22Rv1 (cell line): ENCODE measurements around the gene NRXN2.

ENCODE experiments used
- CTCF ChIP-seq: fragments of 450-650 bp; IDR thresholded peaks from 2 replicates; pipeline ENCODE4 v1.5.1; 2017; ENCODE audit warnings: mild to moderate bottlenecking
- ZFX ChIP-seq: fragments of 450-650 bp; IDR thresholded peaks from 2 replicates; pipeline ENCODE4 v1.6.1; 2017; ENCODE audit warnings: antibody characterized with exemption, borderline replicate concordance

DNA sequence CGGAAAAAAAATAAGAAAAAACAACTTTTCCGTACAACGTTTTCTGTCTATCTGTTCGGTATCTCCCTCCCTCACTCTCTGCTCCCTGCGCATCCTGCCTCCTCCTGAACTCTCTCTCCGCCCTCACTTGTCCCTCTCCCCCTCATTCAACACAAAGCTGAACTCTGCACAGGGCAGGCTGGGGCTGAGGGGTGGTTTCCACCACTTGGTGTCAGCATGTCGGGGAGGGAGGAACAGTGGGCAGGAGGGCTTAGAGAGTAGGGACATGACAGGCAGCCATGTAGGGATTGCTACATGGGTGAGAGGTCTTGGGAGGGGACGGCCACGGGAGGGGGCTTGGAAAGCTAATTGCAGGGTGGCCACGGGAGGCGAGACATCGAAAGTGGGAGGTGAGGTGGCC, 114.4 kb downstream of the NRXN2 start:
- no peak for TF ChIP-seq CTCF
- TF ChIP-seq ZFX, result no peak
